Measurements from ENCODE around the gene INKA2. TPM values are rescaled to one million over a fixed set of nuclear protein-coding genes. Genes with fewer than 3 reads are reported as not detected.

The INKA2 gene
- total RNA-seq, 1 donor from 2014 or later = 3.0 TPM

DNA sequence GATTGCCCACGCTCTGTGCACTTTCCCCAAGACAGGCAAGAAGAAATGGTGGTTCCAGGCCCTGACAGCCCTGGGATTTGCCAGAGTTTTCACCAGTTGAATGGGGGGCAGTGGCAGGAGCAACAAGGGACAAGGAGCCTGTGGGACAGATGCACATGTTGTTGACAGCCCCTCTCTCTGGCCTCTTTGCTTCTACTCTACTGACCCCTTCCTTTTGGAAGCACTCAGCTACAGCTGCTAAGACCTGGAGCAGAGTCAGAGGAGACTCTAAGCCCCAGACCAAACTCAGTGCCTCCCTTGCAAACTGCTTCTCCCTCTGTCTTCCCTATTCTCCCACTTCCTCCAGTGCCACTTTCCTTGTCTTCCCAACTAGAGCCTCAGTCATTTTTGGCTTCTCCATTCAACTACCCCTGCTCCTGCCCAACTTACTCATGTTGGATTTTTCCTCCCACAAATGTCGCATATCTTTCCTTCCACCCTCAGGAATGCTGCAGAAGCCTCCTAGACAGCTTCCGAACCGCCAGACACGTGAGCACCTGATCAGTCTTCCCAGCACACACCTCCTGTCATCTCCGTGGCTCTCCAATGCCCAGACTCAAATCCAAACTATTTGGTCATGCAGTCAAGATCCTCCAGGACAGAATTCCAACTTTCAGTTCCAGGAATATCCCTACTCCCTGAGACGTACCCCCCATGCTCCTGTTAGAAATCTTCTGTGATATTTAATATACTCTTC is 9.1 kb downstream of the INKA2 start:
- Histone ChIP-seq H3K36me3 (ENCODE audit: control insufficient read depth, insufficient read depth, low read length) (no peaks in the 10 kb centered on the region), H3K4me3 (ENCODE audit: low read depth, low read length) (no peak overlapping the region), H3K27me3 (ENCODE audit: control insufficient read depth, insufficient read depth, low read length) (no peaks in the 10 kb centered on the region)
- TF ChIP-seq, protein P1, sequence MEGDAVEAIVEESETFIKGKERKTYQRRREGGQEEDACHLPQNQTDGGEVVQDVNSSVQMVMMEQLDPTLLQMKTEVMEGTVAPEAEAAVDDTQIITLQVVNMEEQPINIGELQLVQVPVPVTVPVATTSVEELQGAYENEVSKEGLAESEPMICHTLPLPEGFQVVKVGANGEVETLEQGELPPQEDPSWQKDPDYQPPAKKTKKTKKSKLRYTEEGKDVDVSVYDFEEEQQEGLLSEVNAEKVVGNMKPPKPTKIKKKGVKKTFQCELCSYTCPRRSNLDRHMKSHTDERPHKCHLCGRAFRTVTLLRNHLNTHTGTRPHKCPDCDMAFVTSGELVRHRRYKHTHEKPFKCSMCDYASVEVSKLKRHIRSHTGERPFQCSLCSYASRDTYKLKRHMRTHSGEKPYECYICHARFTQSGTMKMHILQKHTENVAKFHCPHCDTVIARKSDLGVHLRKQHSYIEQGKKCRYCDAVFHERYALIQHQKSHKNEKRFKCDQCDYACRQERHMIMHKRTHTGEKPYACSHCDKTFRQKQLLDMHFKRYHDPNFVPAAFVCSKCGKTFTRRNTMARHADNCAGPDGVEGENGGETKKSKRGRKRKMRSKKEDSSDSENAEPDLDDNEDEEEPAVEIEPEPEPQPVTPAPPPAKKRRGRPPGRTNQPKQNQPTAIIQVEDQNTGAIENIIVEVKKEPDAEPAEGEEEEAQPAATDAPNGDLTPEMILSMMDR (IDR thresholded peaks at IDR 0.05; ENCODE audit: insufficient read depth, low read length, poor library complexity, severe bottlenecking) = no peak
- no peak for DNase-seq (ENCODE audit: low read depth)

DNA sequence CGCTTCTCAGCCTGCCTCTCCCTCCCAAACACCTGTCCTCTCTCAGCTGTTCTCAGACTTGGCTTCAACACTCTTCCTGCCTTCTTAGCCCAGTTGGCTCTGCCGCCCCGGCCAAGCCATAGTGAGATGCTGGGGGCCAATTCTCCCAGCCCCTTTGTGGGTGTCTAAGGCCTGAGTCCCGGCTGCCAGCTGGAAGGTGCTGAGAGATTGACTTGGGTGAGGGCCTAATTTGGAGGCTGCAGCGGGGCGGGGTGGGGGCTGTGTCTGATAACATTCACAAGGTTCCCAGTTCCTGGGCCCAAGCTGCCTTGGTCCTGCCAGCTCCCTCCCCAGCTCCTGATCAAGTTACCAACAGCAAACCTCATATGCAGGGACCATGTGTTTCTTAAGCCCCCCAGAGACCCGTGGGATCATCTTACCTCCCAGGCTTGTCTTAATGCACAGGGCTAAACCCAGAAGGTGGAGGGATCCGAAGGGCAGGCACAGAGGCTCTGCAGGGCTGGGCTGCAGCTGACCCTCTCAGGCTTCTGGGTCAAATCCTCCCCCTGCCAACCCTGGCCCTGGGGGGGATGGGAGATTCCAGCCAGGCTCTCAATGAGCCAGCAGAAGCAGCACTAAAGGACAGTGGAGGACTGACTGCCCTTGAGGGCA is 9.8 kb downstream of the INKA2 start:
- TF ChIP-seq, protein P1 (IDR thresholded peaks at IDR 0.05; ENCODE audit: insufficient read depth, low read length, poor library complexity, severe bottlenecking) = no peak
- H3K36me3 ChIP-seq (ENCODE audit: control insufficient read depth, insufficient read depth, low read length) = no peaks in the 10 kb centered on the region
- DNase-seq (ENCODE audit: low read depth) = no peak
- H3K4me3 ChIP-seq (ENCODE audit: low read depth, low read length) = no peak overlapping the region
- no peaks in the 10 kb centered on the region for H3K27me3 ChIP-seq (ENCODE audit: control insufficient read depth, insufficient read depth, low read length)

DNA sequence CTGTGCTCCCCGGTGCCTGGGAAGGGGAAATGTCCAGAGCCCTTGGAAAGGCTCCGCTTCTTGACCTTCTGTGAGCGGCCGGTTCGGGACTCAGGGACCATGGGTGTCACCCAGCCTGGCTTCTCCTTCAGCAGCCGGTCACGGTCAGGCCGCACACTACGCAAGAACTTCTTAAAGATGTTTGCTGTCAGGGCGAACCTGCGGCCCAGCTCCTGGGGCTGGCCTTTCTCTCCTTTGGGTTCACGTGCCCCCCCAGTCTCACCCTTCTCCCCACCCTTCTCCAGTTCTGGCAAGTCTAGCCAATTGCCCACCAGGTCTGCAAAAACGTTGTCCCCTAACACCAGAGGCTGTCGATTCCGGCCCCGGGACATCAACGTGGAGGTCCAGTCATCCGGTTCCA is 12.1 kb downstream of the INKA2 start:
- no peak overlapping the region for H3K4me3 ChIP-seq (ENCODE audit: low read depth, low read length)
- H3K27me3 ChIP-seq (ENCODE audit: control insufficient read depth, insufficient read depth, low read length) = no peaks in the 10 kb centered on the region
- H3K36me3 ChIP-seq (ENCODE audit: control insufficient read depth, insufficient read depth, low read length) = no peaks in the 10 kb centered on the region
- no peak for DNase-seq (ENCODE audit: low read depth)
- TF ChIP-seq, protein P1 (IDR thresholded peaks at IDR 0.05; ENCODE audit: insufficient read depth, low read length, poor library complexity, severe bottlenecking) = no peak

DNA sequence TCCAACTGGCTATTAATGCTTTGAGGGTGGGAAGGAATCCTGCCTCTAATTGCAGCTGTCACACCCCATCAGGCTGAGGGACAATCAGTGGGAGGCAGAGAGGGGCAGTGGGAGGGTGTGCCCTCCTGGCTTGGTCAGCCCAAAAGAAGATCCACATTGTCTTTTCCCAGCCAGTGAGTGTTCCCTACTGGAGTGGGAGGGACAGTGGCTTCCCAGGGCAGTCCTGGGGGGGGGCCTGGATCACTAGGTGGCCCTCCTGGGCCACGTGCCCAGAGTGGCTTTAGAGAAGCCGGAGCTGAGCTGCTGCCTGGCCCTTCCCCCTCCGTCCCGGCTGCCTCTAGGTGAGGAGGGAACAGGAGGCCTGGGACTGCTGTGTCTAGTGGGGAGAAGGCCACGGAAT is 14.0 kb downstream of the INKA2 start:
- Histone ChIP-seq H3K4me3 (ENCODE audit: low read depth, low read length) (no peak overlapping the region), H3K36me3 (ENCODE audit: control insufficient read depth, insufficient read depth, low read length) (no peaks in the 10 kb centered on the region), H3K27me3 (ENCODE audit: control insufficient read depth, insufficient read depth, low read length) (no peaks in the 10 kb centered on the region)
- TF ChIP-seq, protein P1 (IDR thresholded peaks at IDR 0.05; ENCODE audit: insufficient read depth, low read length, poor library complexity, severe bottlenecking) = no peak
- DNase-seq (ENCODE audit: low read depth) = no peak

DNA sequence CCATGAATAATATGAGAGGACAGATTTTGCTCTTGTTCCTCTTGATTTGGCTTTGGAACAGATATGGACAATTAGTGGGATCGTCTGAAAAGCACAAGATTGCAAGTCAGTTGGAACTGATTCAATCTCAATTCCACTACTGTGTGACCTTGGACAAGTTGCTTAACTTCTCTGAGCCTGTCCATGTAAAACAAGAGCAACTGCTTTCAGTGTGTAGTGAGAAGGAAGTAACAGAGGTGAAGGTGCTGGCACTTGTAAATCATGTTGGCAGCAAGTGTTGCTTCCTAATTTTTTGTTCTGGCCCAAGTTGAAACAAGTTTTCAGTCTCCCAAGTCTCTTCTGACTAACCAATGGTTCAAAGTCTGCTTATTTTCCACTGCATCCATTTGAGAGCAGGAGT is 15.3 kb downstream of the INKA2 start:
- TF ChIP-seq, protein P1 (IDR thresholded peaks at IDR 0.05; ENCODE audit: insufficient read depth, low read length, poor library complexity, severe bottlenecking) = no peak
- Histone ChIP-seq H3K4me3 (ENCODE audit: low read depth, low read length) (no peak overlapping the region), H3K36me3 (ENCODE audit: control insufficient read depth, insufficient read depth, low read length) (no peaks in the 10 kb centered on the region), H3K27me3 (ENCODE audit: control insufficient read depth, insufficient read depth, low read length) (no peaks in the 10 kb centered on the region)
- DNase-seq (ENCODE audit: low read depth) = no peak

All from kidney epithelial cell (primary cell).